C4-2B (cell line): ENCODE measurements around the gene MAGI3.

ENCODE experiments used
- ZFX ChIP-seq: fragments of 450-650 bp; IDR thresholded peaks from 2 replicates; pipeline ENCODE4 v1.6.1; 2017
- TF ChIP-seq, protein P1 (sequence below): fragments of 450-650 bp; conservative IDR thresholded peaks from 2 replicates; pipeline ENCODE4 v1.5.1; 2017; ENCODE audit warnings: mild to moderate bottlenecking

DNA sequence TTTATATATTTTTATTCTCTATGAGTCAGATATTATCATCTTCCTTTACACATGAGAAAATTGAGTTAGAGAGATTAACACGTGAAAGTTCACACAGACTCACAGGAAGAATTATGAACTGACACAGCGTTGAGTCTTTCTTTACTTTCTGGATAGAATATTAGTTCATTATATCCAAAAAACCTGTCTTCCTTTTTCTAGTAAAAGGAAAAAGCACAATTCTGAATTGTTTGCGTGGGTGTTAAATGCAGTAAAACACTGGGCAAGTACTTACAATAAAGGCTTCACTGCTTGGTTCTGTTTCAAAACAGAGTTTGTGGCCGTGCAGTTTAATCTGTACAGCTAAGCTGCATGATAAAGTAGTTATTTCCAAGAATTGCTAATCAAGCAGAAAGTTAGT is 10.8 kb downstream of the MAGI3 start:
- TF ChIP-seq, protein P1, sequence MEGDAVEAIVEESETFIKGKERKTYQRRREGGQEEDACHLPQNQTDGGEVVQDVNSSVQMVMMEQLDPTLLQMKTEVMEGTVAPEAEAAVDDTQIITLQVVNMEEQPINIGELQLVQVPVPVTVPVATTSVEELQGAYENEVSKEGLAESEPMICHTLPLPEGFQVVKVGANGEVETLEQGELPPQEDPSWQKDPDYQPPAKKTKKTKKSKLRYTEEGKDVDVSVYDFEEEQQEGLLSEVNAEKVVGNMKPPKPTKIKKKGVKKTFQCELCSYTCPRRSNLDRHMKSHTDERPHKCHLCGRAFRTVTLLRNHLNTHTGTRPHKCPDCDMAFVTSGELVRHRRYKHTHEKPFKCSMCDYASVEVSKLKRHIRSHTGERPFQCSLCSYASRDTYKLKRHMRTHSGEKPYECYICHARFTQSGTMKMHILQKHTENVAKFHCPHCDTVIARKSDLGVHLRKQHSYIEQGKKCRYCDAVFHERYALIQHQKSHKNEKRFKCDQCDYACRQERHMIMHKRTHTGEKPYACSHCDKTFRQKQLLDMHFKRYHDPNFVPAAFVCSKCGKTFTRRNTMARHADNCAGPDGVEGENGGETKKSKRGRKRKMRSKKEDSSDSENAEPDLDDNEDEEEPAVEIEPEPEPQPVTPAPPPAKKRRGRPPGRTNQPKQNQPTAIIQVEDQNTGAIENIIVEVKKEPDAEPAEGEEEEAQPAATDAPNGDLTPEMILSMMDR = no peak
- no peak for TF ChIP-seq ZFX
